Kidney tubule cell (primary cell): ENCODE data around the gene ITIH6.
"Not testable (repeated sequence)": the region's sequence is repeated elsewhere in the genome, so short reads cannot be mapped to it uniquely, and the experiment has no call there.

Experiments used
- DNase-seq: peaks from one replicate; pipeline ENCODE4 v3.0.0-alpha.2; 2018; ENCODE audit warnings: low spot score

ITIH6 gene

DNA sequence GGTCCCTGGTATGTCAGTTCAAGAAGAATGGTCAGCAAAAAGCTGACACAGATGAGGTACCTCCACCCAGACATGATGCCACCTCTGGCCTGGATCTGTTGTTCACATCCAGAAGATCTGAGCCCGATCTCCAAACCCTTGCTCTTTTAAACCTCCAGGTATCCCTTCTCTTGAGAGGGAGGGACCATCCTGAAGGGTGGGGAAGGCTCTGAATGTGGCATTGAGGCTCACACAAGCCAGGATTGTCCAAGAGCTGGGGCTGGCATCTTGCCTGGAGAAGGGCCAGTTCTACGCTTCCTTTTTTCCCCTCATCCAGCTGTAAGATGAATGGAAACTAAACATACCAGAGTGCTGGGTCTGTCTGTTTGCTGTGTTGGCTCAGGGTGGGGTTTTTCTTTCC, at the start of gene ITIH6:
TSS of gene ITIH6 (minus strand) at position 119 of the 400 bp plus-strand sequence. CDS start at position 74, 45 bp downstream.
- DNase-seq: no peak

GRCh38 chrX:54847700-54848099, 49.6 kb upstream of the ITIH6 start:
- DNase-seq: not testable (repeated sequence)

DNA sequence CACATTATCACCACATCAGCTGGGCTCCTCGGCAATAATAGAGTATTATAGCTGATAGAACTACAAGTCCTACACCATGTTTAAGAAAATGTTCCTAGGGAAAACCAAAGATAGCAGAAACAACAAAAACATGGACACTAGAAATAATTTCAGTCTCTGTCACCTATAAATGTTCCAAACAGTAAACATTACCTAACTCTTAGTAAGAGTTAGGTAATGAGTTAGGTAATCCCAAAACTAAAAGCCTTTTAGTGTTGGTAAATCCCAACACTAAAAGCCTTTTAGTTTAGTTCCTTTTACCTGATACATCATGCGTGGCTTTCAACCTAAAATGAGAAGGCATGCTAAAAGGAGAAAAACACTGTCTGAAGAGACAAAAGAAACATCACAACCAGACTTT, 45.0 kb upstream of the ITIH6 start:
- DNase-seq: no peak

DNA sequence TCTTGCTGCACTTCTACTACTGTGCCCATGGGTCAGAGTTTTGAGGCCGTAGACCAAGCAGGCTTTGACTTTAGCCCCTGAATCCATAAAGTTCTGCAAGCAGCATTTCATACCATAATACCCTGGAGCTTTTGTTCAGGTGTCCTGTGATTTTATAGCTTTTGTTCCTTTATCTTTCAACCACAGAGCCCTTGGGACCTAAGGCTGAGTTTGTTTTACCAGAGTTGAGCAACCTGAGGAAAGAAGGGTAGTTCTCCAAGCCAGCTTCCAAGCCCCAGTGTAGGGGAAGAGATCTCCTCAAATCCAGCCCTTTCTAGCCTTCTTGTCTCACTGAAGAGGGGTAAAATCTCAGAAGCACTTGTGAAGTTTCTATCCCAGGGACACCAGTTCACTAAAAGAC, 44.6 kb upstream of the ITIH6 start:
- DNase-seq: no peak

- DNase-seq: not testable (repeated sequence)
Measured at GRCh38 chrX:54841184-54841874, 43.3 kb upstream of the ITIH6 start.

GRCh38 chrX:54838583-54838982, 40.5 kb upstream of the ITIH6 start:
- DNase-seq: no peak

DNA sequence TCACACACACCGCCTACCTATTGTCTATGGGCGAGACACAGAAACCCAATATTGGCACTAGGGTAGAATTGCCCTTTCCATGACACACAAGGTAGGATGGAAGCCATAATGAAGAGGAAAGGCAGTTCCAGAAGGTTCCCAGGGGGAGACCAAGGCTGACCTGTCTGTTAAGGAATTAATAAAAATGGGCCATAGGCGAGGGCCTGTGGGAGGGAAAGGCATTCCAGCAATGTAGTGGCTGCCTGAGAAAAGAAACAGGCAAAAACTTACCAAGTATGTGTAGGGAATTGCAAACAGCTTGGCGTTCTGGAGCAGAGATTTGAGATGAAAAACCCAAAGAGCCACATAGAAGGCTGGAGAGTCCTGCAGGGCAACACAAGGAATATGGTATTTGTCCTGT, 28.5 kb upstream of the ITIH6 start:
- DNase-seq: no peak

GRCh38 chrX:54825716-54826438, 27.8 kb upstream of the ITIH6 start:
- DNase-seq: peak; percentile 50

DNA sequence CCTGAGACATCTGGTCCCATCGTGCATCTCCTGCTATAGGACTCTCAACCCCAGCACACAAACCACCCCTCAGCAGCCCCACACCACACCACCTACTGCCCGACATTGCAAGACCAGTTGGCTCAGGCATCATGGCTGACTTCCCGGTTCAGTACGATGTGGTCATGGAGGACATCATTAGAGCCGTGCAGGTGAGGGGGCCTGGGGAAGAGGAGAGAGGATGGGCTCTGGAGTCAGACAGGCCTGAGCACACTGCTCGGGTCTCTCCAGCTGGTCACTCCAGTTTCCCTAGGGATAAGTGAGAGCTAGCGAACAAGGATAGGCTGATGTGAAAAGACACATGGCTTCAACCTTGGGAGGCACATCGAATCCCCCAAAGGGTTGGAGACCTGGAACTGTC, 26.7 kb upstream of the ITIH6 start:
- no peak for DNase-seq

DNA sequence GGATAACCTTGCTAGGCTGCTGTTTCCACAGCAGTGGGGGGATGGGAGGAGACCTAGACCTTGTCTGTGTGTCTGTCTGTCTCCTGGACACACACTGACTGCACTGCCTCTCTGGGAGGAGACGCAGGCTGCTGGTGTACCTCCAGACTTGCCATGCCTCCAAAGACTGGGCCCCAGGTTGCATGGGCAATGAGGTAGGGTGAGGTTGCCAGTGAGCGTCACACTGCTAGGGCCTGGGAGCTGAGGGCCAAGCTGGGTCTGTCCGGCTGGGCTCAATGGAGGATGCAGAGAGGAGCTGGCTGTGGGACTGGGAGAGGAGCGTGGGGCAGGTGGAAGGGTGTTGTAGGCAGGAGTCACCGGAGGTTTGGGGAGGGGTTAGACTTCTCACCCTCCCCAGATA, 26.1 kb upstream of the ITIH6 start:
- no peak for DNase-seq

DNA sequence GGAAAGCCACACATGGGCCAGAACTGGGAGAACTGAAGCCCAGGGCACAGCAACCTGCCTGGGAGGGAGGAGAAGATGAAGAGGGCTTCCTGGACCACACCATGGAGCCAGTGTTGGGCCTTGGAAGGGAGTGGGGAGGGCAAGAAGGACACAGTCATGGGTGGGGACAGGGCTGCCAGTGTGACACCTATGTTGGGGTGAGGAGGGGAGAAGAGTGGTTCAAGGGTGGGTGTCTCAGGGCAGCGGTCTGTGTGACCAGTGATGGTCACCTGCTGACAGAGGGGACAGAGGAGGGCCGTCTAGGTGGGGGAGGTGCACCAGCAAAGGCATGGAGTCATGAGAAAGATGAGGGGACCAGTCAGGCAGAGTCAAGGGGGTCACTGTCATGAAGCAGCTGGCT, 23.3 kb upstream of the ITIH6 start:
- DNase-seq: no peak

DNA sequence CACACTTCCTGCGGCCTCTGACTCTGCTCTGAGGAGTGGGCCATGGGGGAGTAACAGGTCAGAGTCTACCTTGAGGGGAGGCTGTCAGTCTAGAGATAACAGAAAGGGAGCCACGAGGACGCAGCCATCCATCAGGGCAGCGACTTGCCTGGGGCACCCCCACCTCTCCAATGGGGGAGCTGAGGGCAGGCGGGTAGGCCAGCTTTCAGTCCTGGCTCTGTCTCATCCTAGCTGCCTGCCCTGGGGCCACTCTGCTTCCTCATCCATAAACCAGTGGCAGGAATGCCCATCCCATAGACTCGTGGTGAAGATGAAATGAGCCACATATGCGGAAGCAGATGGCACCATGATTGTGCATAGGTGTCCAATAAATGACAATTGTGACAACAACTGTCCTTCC, 22.7 kb upstream of the ITIH6 start:
- no peak for DNase-seq

DNA sequence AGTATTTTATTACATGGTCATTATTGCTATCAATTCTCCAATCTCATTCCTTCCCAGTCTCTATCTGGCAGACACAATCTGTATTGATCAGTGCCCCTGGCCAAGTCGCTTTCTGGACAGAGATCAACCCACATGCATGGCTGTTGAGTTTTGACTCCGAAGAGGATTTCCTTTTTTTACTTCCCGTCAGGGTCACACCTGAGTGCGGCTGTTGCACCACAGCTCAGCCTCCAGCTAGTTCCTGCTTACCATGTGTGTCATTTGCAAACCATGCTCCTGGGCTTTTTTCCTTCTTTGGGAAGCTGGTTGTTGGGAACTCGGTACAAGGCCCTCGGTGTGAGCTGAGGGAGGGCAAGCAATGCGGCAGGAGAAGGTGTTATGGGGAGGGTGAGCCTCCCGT, 21.1 kb upstream of the ITIH6 start:
- peak; percentile 5 for DNase-seq

- no peak for DNase-seq
Measured at GRCh38 chrX:54818221-54818620, 20.2 kb upstream of the ITIH6 start.

GRCh38 chrX:54817220-54817820, 19.3 kb upstream of the ITIH6 start:
- DNase-seq: no peak

GRCh38 chrX:54812306-54812705, 14.3 kb upstream of the ITIH6 start:
- DNase-seq: no peak

DNA sequence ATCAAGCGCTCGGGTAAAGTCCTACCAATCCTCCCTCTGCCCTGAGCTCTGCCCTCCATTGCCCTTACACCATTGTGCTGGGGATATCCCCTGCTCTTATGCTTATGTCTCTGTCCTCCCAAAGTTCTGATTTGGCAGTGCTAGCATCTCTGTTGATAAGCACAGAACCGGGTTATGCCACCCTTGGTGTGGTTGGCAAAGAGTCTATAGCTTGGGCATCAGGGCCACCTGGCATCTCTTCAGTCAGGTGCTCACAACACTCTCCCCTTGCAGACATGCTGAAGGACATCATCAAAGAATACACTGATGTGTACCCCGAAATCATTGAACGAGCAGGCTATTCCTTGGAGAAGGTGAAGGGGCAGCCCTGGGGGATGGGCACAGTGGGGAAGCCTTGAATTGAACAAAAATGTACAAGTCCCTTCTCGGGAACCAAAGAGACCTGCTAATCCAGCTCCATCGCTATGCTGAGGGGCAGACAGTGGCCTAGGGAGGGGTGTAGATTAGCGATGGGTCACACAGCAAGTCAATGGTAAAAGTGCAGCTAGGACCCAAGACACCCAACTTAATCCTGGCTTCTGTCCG, 13.3 kb upstream of the ITIH6 start:
- DNase-seq: no peak

DNA sequence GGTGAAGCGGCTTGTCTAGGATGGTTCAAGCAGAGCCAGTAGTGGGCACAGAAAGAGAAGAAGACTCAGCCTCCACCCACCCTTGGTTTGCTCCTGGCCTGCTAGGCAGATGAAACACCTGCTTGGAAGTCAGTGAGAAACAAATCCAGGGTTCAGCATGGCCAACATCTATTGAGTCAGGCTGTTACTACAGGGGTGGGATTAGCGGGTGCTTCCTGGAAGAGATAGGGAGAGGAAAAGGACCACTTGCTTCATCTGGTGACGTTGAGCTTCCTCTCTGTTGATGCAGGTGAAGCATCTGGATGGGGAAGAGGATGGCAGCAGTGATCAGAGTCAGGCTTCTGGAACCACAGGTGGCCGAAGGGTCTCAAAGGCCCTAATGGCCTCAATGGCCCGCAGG, 12.5 kb upstream of the ITIH6 start:
- no peak for DNase-seq

- peak; percentile 94 for DNase-seq
Measured at GRCh38 chrX:54808605-54809483, 10.8 kb upstream of the ITIH6 start.

DNA sequence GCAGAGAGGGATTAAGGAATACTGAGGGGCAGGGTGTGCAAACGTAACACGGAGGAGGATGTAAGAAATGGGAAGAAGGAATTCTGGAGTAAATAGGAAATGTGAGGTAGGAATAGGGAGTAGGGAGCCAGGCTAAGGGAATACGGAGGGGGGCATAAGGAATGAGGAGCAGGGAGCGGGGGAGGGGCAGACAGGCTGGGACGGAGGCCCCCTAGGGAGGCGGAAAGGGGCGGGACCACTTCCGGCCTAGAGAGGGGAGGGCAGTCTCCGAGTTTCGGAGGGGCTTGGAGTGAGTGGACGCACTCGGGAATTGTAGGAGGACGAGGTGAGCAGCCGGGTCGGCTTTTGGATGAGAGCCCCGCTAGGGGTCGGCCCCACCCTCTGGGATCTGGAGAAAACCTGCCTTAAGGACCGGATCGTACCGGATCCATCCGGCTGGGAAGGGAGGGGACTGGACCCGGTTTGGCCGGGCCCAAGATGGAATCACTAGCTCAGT, 10.1 kb upstream of the ITIH6 start:
- DNase-seq: peak; percentile 30

GRCh38 chrX:54807524-54808108, 9.6 kb upstream of the ITIH6 start, which contains the start of gene MAGED2:
TSS of gene MAGED2 (plus strand) at chrX:54807745. CDS start at chrX:54809332, 1,587 bp downstream.
- DNase-seq: peak; percentile 10
